Activated CD4-positive, CD25-positive, alpha-beta regulatory T cell (primary cell): Measurements from ENCODE around the gene CAPRIN1.
A peak's percentile ranks its signal among the peaks of the same experiment; 100 is the strongest.

Experiments used
- DNase-seq, 4 experiments: peaks; one replicate each; lab custom pipeline; 2025; lab: John Stamatoyannopoulos, UW

Gene CAPRIN1, protein sequence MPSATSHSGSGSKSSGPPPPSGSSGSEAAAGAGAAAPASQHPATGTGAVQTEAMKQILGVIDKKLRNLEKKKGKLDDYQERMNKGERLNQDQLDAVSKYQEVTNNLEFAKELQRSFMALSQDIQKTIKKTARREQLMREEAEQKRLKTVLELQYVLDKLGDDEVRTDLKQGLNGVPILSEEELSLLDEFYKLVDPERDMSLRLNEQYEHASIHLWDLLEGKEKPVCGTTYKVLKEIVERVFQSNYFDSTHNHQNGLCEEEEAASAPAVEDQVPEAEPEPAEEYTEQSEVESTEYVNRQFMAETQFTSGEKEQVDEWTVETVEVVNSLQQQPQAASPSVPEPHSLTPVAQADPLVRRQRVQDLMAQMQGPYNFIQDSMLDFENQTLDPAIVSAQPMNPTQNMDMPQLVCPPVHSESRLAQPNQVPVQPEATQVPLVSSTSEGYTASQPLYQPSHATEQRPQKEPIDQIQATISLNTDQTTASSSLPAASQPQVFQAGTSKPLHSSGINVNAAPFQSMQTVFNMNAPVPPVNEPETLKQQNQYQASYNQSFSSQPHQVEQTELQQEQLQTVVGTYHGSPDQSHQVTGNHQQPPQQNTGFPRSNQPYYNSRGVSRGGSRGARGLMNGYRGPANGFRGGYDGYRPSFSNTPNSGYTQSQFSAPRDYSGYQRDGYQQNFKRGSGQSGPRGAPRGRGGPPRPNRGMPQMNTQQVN

DNA sequence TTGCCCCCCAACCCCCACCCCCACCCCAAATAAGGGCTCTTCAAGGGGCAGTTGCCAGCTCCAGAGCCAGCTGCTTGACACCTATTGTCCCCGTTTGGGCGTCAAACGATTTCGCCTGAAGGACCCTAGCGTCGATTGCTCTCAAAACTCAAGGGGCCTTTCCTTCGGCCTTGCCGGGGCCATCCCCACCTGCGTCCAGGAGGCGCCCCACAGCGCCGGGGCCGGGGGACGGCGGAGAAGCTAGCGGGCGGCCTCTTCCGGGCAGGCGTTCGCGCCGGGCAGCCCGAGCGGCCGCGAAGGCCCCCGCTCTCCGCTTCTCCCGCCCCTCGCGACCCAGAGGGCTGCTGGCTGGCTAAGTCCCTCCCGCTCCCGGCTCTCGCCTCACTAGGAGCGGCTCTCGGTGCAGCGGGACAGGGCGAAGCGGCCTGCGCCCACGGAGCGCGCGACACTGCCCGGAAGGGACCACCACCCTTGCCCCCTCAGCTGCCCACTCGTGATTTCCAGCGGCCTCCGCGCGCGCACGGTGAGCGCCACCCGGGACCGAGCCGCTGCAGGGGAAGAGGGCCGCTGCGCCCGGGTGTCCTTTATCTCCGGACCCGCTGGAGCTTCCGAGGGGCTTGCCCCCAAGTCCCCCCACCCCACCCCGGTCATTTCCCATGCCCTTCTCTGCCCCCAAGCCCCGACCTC lies at the start of gene CAPRIN1:
Gene CAPRIN1 (plus strand): TSS at position 383 of the 687 bp plus-strand sequence. CDS start 690 bp downstream, outside the sequence.
- peak; percentile 66 to 85 (median 74) for DNase-seq

DNA sequence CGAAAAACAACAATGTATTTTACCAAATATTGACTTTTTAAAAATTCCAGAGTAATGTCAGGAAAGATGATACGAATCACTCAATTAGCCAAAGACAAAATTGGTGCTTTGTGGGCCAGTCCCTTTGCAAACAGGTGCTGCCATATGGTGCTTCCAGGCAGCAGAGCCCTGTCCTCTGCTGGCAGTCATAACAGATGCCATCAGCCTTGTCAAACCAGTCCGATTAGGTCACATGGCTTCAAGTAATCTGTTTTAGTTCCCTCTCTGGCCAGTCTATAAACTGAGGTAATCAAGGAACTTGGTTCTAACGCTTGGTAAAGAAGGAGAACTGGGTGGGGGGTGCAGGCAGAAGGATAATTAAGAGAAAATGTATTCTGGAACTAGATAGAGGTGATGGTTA lies 49.1 kb upstream of the CAPRIN1 start:
- no peak for DNase-seq

DNA sequence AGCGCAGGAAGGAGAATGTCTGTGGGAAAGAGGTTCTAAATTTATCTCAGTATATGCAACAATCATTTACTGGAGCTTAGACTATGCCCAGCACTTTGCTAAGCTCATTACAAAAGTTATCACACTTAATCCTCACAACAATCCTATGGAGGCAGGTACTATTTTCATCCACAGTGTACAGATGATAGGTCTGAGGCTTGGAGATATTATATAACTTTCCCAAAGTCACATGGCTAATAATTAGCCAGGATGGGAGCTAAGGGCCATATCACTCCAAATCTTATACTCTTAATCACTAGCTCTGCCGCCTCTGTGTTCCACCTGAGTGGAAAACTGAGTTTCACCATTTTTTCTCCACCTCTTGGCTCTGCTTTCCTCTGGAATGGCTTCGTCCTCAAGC lies 47.3 kb upstream of the CAPRIN1 start:
- no peak for DNase-seq

DNA sequence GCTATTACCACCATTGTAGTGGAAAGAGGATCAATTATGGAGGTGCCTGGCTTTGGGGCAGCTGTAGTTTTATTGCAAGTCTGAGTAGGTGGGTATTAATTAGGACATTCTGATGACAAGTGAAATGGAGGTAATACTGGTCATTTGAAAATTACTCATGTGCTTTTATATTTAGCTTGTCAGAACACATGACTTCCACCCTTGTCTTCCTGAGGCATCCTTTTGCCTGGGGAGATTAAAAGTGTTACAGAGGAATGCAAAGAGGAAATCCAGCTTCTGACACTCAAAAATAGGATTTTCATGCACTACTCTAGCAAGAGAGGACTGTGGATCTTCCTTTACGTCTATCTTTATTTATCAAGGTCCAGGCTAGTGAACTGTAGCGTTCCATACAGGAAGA lies 44.7 kb upstream of the CAPRIN1 start:
- no peak for DNase-seq

DNA sequence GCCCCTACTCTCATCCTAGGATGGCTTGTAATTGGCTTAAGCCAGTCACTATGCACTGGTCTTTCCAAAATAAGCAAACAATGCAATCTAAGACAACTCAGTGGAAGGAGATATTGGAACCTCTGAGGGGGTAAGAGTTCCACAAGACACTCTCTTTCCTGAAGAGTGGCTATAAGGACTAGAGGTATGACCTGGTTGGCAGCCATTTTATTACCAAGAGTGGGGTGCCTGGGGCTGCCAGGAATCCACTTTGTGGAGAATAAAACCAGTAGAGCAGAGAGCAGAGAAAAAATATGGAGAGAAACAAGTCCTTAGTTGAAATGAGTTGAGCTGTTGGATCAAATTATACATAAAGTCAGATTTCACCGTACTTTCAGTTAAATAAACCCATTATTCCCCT lies 38.8 kb upstream of the CAPRIN1 start:
- DNase-seq, result no peak

DNA sequence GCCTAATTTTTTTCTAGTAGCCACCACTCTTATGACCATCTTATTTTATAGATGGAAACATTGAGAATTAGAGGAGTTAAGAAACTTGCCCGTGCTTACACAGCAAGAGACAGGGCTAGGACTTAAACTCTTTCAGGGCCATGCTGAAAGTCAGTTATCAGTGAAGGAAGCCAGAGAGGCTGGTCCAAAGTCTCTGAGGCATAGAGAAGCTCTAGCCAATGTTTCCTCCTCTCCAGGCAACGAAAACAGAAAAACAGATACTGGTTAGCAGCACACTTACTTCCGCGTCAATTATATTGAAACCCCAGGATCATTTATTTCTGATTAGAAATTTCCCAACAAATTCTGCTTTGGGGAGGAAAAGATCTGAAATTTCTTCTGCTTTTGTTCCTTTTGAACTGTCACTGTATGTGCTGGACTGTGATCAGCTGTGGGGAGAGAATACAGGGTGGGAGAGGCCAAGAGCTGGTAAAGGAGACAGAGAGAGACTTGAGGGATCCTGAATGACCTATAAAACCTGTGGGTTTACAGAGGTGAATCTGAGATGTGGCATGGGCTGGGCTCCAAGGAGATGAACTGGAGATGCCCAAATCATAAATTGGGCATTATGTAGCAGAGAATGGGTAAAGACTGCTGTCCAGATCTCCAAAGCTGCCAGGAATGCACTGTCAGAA lies 37.5 kb upstream of the CAPRIN1 start:
- DNase-seq, result no peak

DNA sequence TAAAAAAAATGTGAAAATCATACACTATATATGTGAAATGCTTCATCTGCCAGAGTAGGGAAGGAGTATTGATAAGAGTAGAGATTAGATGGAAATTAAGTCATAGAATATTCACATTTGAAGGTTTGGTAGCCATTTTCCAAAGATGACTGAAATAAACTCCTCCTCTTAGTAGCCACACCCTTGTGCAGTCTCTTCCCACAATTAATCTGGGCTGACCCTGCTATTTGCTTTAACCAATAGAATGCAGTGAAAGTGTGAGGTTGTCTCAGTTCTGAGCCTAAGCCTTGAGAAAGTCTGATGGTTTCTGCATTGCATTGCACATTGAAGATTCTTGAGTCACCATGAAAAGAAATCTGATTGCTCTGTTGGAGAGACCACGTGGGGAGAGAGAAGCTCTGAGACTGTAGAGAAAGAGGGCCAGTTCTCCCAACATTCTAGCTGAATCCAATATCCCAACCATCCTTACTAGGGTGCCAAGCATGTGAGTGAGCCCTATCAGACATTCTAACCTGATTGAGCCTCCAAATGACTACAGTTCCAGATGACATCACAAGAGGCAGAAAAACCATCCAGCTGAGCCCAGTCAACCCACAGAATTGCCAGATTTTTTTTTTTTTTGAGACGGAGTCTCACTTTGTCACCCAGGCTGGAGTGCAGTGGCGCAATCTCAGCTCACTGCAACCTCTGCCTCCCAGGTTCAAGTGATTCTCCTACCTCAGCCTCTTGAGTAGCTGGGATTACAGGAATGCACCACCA lies 29.4 kb upstream of the CAPRIN1 start:
- no peak for DNase-seq

DNA sequence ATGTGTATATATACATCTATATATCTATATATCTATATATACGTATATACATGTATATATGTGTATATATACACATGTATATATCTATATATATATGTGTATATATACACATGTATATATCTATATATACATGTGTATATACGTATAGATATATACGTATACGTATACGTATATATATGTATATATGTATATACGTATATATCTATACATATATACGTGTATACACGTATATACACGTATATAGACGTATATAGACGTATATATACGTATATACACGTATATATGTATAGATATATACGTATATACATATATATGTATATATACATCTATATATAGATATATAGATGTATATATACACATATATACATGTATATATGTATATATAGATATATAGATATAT lies 25.1 kb upstream of the CAPRIN1 start:
- no peak for DNase-seq

DNA sequence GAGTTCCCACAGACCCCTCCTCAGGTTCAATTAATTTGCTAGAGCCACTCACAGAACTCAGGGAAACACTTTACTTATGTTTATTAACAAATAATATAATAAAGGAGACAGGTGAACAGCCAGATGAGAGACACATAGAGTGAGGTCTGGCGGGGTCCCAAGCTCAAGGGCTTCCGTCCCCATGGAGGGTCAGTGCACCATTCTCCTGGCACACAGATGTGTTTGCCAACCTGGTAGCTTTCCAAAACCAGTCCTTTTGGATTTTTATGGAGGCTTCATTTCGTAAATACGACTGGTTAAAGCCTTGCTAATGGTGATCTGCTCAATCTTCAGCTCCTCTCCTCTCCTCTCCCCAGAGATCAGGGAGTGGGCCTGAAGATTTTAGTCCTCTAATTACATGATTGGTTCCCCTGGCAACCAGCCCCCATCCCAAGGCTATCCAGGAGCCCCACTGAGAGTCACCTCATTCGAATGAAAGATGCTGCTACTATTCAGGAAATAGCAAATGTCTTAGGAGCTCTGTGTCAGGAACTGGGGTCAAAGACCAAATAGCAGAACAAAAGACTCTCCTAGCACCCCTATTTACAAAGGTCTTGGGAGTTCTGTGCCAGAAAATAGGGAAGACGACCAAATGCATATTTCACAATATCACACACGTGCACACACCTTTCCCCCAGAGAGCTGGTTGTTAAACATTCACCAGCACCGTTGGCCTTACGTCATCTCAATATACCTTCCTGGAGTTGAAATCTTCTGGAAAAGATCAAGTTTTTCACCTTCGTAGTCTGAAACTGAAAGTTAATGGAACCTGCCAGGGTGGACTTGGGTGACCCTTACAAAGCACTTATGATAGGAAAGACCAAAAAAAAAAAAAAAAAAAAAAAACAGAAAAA lies 23.8 kb upstream of the CAPRIN1 start:
- no peak for DNase-seq

DNA sequence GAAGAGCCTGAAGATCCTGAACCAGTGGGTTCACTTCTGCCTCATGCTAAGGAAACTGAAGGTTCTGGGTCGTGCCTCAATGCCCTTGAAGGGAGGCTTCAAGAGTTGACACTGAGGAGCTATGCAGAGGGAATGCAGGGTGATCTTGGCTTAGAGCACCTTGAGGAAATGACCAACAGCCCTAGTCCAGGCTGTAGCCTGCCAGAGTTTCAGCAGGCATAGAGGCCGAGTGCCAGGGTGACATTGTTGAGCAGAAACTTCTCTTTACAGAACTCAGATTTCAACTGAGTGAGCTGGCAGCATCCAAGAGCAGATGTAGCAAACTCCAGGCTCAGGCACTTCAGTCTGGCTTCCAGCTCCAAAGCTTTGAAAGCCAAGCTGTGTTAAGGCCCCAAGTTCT lies 23.1 kb upstream of the CAPRIN1 start:
- DNase-seq, result no peak

DNA sequence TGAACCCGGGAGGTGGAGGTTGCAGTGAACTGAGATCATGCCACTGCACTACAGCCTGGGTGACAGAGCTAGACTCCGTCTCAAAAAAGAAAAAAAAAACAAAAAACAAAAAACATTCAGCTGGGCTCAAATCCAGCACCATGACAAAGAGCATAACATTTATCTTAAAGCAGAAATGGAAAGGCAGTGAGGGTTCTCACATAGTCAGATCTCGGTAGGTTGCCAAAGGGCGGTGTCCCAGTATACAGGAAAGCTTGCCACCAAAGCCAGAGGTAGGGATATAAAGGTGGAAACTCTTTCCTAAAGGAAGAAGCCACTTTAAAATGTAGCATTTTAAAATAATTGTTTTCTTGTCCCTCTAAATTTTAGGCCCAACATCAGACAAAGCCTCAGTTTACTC lies 22.4 kb upstream of the CAPRIN1 start:
- no peak for DNase-seq

DNA sequence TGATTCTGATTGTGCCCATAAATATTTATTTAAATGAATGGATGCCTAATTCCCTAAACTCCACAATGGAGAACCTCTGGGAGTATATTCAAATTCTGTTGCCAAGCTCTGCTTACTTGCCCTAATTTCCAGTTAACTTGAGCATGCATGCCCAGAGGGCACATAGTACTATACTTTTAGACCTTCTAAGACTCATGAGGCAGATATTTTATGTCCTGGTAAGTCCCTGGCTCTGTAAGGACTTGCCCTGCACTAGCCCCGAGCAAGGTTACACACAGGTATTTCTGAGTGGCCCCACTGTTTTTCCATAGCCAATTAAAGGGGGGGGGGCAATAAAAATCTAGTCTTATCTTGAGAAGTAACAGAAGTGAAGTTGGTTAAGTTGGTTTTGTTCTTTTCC lies 21.1 kb upstream of the CAPRIN1 start:
- no peak for DNase-seq

DNA sequence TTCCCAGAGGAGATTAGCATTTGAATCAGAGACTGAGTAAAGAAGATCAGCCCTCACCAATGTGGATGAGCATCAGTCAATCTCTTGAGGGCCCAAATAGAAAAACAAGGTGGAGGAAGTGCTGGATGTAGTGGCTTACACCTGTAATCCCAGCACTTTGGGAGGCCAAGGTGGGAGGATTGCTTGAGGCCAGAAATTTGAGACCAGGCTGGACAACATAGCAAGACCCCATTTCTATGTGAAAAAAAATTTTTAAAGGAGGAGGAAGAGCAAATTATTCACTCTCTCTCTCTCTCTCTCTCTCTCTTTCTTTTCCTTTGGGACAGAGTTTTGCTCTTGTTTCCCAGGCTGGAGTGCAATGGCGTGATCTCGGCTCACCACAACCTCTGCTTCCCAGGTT lies 18.1 kb upstream of the CAPRIN1 start:
- no peak for DNase-seq

DNA sequence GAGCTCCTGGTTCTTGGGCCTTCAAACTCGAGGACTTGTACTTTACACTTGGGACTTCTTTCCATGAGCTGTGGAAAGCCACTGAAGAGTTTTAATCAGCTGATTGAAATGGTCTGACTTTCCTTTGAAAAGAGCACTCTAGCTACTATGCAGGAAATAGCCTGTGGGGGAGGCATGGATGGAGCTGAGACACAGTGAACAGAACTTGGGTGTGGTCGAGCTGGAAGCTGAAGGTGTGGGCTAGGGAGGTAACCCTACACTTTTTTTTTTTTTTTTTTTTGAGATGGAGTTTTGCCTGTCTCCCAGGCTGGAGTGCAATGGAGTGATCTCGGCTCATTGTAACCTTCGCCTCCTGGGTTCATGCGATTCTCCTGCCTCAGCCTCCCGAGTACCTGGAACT lies 17.5 kb upstream of the CAPRIN1 start:
- no peak for DNase-seq

DNA sequence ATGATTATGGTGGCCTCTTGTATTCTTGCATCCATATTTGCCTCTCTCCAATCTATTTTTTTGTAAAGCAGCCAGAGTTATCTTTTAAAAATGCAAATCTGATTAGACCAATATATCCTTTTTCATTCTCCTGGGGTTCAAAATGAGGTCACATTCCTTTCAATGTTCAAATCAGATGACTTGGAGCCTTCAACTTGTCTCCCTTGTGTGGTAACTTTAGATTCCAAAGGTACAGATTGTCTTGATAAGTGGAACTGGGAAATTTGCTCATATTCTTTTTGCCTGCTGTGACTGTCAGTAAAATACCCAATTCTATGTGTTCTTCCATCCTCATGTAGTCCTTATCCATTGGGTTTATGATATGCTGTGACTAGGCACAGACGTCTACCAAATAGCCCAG lies 15.1 kb upstream of the CAPRIN1 start:
- DNase-seq, result no peak

DNA sequence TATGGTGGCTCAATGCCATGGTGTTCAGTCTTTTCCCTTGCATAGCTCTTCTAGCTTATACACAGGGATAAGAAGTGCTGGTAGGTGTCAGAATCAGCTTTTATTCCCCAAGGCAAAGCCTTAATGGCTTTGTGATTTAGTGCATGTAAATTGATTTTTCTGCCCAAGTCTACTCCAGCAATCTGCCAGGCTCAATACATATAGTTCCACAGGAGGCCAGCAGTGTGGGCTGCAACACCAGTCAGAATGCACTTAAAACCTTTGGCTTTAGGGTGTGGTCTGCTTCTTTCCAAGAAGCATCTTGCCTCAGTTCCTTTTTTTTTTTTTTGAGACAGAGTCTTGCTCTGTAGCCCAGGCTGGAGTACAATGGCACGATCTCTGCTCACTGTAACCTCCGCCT lies 14.5 kb upstream of the CAPRIN1 start:
- DNase-seq, result no peak

DNA sequence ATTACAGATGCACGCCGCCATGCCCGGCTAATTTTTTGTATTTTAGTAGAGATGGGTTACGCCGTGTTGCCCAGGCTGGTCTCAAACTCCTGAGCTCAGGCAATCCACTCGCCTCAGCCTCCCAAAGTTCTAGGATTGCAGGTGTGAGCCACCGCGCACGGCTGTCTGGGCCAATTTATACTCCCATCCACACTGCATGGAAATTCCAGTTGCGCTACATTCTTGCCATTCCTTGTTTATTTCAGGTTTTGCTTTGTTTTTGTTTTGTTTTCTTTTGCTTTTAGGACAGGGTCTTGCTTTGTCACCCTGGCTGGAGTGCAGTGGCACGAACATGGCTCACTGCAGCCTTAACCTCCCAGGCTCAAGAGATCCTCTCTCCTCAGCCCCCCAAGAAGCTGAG lies 11.0 kb upstream of the CAPRIN1 start:
- DNase-seq, result no peak

DNA sequence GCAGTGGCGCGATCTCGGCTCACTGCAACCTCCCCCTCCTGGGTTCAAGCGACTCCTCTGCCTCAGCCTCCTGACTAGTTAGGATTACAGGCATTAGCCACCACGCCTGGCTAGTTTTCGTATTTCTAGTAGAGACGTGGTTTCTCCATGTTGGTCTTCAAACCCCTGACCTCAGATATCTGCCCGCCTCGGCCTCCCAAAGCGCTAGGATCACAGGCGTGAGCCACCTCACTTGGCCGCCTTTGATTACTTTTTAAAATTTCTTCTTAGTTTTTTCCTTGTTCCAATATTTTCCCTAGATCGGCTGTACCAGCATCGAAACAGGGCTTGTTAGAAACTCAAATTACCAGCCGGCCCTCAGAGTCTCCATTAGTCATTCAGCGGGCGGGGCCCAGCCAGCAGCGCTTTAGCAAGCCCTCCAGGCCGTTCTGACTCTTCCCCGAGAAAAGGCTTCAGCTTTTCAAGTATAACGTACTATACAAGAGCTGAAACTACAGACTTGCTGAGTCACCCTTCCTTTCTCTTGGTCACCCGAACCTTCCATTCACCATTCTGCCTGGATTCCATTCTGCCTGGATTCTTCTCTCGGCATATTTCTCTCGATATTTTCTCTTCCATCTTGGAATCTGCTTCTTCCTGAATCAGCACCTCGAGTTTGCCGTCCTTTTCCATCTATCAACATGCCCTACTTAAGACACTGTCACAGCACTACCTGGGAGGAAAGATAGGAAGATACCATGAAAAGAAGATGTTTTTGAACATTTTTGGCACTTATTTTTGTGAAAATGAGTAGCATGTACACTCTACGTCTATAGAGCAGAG lies 6.7 kb upstream of the CAPRIN1 start:
- peak in 1 of 4 experiments; percentile 2 for DNase-seq

DNA sequence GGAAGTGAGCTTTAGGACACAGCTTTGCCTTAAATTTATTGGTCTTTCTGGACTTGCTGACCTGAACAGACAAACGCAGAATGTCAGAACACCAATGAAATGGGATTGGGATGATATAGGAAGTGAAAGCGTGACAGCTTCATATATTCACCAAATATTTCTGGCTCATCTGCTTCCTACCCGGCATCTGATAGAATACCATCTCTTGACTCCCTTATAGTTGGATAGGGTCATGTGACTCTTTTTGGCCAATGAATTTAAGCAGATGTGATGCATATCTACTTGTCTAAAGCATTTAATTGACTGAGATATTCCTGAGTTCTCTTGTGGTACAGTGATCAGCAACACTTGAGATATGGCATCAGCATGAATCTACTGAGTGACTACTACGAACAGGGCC lies 2.5 kb upstream of the CAPRIN1 start:
- DNase-seq, result no peak
